K562 (cell line): Measurements from ENCODE around the gene MSX1. TPM values are rescaled to one million over a fixed set of nuclear protein-coding genes. Genes with fewer than 3 reads are reported as not detected.
"Not testable (repeated sequence)": the region's sequence is repeated elsewhere in the genome, so short reads cannot be mapped to it uniquely, and the experiment has no call there.

Experiments
- ATAC-seq: fragments of 200-7000 bp; cut with Tn5 transposase; 3 replicates; pipeline ENCODE4 v1.9.1; 2020; ENCODE audit warnings: moderate library complexity
- BruUV-seq: library from RNA; stranded (reverse); fragments of 400-500 nt; replicated peaks from 2 replicates; lab custom pipeline; 2021; lab: Mats Ljungman, UMichigan
- CTCF ChIA-PET: fragments of 300-600 bp; formaldehyde crosslinking; extraction: SDS; loops from one replicate; lab custom pipeline; 2021; ENCODE audit warnings: low intra/inter-chr PET ratio; lab: Yijun Ruan, JAX
- POLR2A ChIA-PET: fragments of 300-600, 350-650 bp; sonication (Branson Sonifier 250); formaldehyde crosslinking; extraction: SDS; loops from one replicate; lab custom pipeline; 2021; ENCODE audit warnings: antibody characterized with exemption, inconsistent platforms; lab: Yijun Ruan, JAX
- DNase-seq, 4 experiments: peaks; one replicate each; pipeline versions ENCODE4 v3.0.0 to v3.0.0-alpha.2; 2011 to 2018; ENCODE audit warnings: low spot score in 3 of 4, mixed read lengths in 3 of 4; ENCODE audit errors: extremely low read depth in 1 of 4
- FAIRE-seq: peaks from 2 replicates; lab custom pipeline; 2011; peaks lifted over from hg19 to GRCh38; lab: Jason Lieb, UNC
- H2AFZ ChIP-seq: 2 replicates; pipeline ENCODE4 v1.6.0; 2011; ENCODE audit warnings: low read depth, low read length, control low read depth, inconsistent platforms
- H3K27ac ChIP-seq: fragments of 200-600 bp; 3 replicates; pipeline ENCODE4 v1.8.0; 2011; ENCODE audit warnings: low read depth, mild to moderate bottlenecking, control low read depth, inconsistent platforms, low read length, moderate library complexity, mixed read lengths; ENCODE audit errors: extremely low read depth
- H3K27me3 ChIP-seq, 2 experiments: fragments of 300-600 bp in 1 of 2; 2 replicates in 1 of 2; 3 replicates in 1 of 2; pipeline versions ENCODE4 v1.6.0 to v1.8.0; 2011; ENCODE audit warnings: inconsistent platforms in 2 of 2, low read length in 2 of 2, mild to moderate bottlenecking in 1 of 2, mixed read lengths in 1 of 2, moderate library complexity in 1 of 2; ENCODE audit not compliant: control insufficient read depth in 2 of 2, insufficient read depth in 2 of 2
- H3K36me3 ChIP-seq: fragments of 300-600 bp; 3 replicates; pipeline ENCODE4 v1.8.0; 2011; ENCODE audit warnings: mild to moderate bottlenecking, low read length, inconsistent platforms; ENCODE audit not compliant: control insufficient read depth, insufficient read depth
- H3K4me1 ChIP-seq, 2 experiments: fragments of 200-600 bp in 1 of 2; replicated peaks in 1 of 2; 2 replicates in 1 of 2; 3 replicates in 1 of 2; pipeline versions ENCODE4 v1.5.1 to v1.8.0; 2011; ENCODE audit warnings: inconsistent platforms in 2 of 2, low read length in 2 of 2, mild to moderate bottlenecking in 1 of 2, mixed read lengths in 1 of 2, moderate library complexity in 1 of 2; ENCODE audit not compliant: control insufficient read depth in 2 of 2, insufficient read depth in 2 of 2
- H3K4me2 ChIP-seq: 2 replicates; pipeline ENCODE4 v1.6.1; 2011; ENCODE audit warnings: low read length, control low read depth, inconsistent platforms, mixed read lengths; ENCODE audit not compliant: insufficient read depth
- H3K4me3 ChIP-seq: fragments of 200-600 bp; sonication (generic), shearing (Covaris generic); 2 replicates; pipeline ENCODE4 v1.5.1; 2016; ENCODE audit warnings: control low read depth, inconsistent platforms
- H3K79me2 ChIP-seq: fragments of 200-600 bp; 3 replicates; pipeline ENCODE4 v1.8.0; 2011; ENCODE audit warnings: low read length, inconsistent platforms; ENCODE audit not compliant: control insufficient read depth, insufficient read depth
- H3K9ac ChIP-seq, 2 experiments: 2 replicates each; pipeline versions ENCODE4 v1.6.0 to v1.6.1; 2011; ENCODE audit warnings: low read depth in 2 of 2, low read length in 2 of 2, control low read depth in 1 of 2, inconsistent platforms in 1 of 2, mild to moderate bottlenecking in 1 of 2, mixed read lengths in 1 of 2; ENCODE audit not compliant: insufficient read depth in 1 of 2
- H3K9me1 ChIP-seq: one replicate; pipeline ENCODE4 v1.6.0; 2011; ENCODE audit warnings: inconsistent platforms, mild to moderate bottlenecking, low read length, moderate library complexity; ENCODE audit not compliant: control insufficient read depth, insufficient read depth
- H3K9me3 ChIP-seq: replicated peaks from 2 replicates; pipeline ENCODE4 v1.5.1; 2011; ENCODE audit warnings: low read depth, low read length, inconsistent platforms; ENCODE audit not compliant: control insufficient read depth, insufficient read depth
- H4K20me1 ChIP-seq: replicated peaks from 2 replicates; pipeline ENCODE4 v1.6.1; 2011; ENCODE audit warnings: low read length, inconsistent platforms, mixed read lengths; ENCODE audit not compliant: control insufficient read depth, insufficient read depth
- ETS2 ChIP-seq: IDR thresholded peaks from 2 replicates; pipeline ENCODE4 v1.6.1; 2016; ENCODE audit warnings: borderline replicate concordance, missing genetic modification characterization, mild to moderate bottlenecking, moderate library complexity, missing compliant biosample characterization; ENCODE audit not compliant: poor library complexity, severe bottlenecking
- GABPA ChIP-seq: fragments of 200-800 bp; sonication (Bioruptor generic); conservative IDR thresholded peaks from 2 replicates; pipeline ENCODE4 v1.6.1; 2016; ENCODE audit warnings: low read depth, missing genetic modification characterization, missing compliant biosample characterization
- KLF13 ChIP-seq: fragments of 450-650 bp; IDR thresholded peaks from 2 replicates; pipeline ENCODE4 v1.6.1; 2016; ENCODE audit warnings: missing genetic modification characterization, low read depth, mild to moderate bottlenecking, missing compliant biosample characterization, moderate library complexity, borderline replicate concordance
- MCM2 ChIP-seq: fragments of 450-650 bp; IDR thresholded peaks from 2 replicates; pipeline ENCODE4 v1.6.1; 2017; ENCODE audit warnings: low read depth, mild to moderate bottlenecking
- NCOA4 ChIP-seq: fragments of 450-650 bp; IDR thresholded peaks from 2 replicates; pipeline ENCODE4 v1.6.1; 2018; ENCODE audit warnings: mild to moderate bottlenecking; ENCODE audit not compliant: partially characterized antibody
- POLR2AphosphoS2 ChIP-seq: IDR thresholded peaks from 2 replicates; pipeline ENCODE4 v1.6.1; 2012; ENCODE audit warnings: low read length, improper control_type of control experiment
- PRPF4 ChIP-seq: fragments of 200-400 bp; formaldehyde crosslinking; IDR thresholded peaks from one replicate; pipeline ENCODE4 v1.6.1; 2017; ENCODE audit warnings: low read length, low read depth, mild to moderate bottlenecking; ENCODE audit not compliant: insufficient read depth, poor library complexity, severe bottlenecking
- SNRNP70 ChIP-seq: fragments of 200-400 bp; formaldehyde crosslinking; optimal IDR thresholded peaks from 2 replicates; pipeline ENCODE3; 2017; ENCODE audit warnings: low read depth, low read length
- THRA ChIP-seq: fragments of 450-650 bp; IDR thresholded peaks from 2 replicates; pipeline ENCODE4 v1.6.1; 2017; ENCODE audit warnings: mild to moderate bottlenecking, moderate library complexity
- ZBED1 ChIP-seq: IDR thresholded peaks from 2 replicates; pipeline ENCODE4 v1.6.1; 2014
- ZNF212 ChIP-seq: fragments of 450-650 bp; formaldehyde crosslinking; IDR thresholded peaks from 2 replicates; pipeline ENCODE4 v1.4.0; 2020; ENCODE audit warnings: mild to moderate bottlenecking
- WGBS: fragments of 100-300 bp; shearing (Covaris generic); methylation state at CpG from one replicate; pipeline ENCODE4 v1.1.6; 2016; ENCODE audit warnings: low coverage, mixed read lengths; ENCODE audit not compliant: insufficient coverage; ENCODE audit errors: missing lambda C conversion rate; 5-methylcytosine and 5-hydroxymethylcytosine counted together
- in situ Hi-C: fragments of 300-500 bp; cut with MboI; formaldehyde crosslinking; loops from 4 replicates; pipeline ENCODE4 v1.15.0; 2018; ENCODE audit warnings: inconsistent platforms, mixed read lengths
- intact Hi-C: fragments of 100-400 bp; cut with micrococcal nuclease; formaldehyde crosslinking; loops from 2 replicates; pipeline ENCODE4 v1.14.2; 2022
- polyA plus RNA-seq, 8 experiments: library from polyadenylated mRNA; depleted of rRNA in 4 of 8; stranded (reverse) in 5 of 8; unstranded in 3 of 8; fragments of >200 nt; fragmentation: Nextera tagmentation in 2 of 8; fragmentation: Illumina TruSeq in 1 of 8; extraction: Ambion mirVana in 2 of 8; extraction: Trizol in 1 of 8; gene quantifications; 2 replicates each; pipeline versions ENCODE4 v1.2.1 to v1.2.3, GENCODE V29; 2011 to 2014; ENCODE audit warnings: inconsistent platforms in 1 of 8, missing spikeins in 1 of 8
- total RNA-seq, 7 experiments: library from RNA; depleted of rRNA in 6 of 7; stranded (reverse); fragments of >200 nt in 6 of 7; fragmentation: Illumina TruSeq in 2 of 7; extraction: Trizol in 2 of 7; gene quantifications; 2 replicates each; pipeline versions ENCODE4 v1.2.1 to v1.2.3, GENCODE V29; 2011 to 2021; ENCODE audit warnings: low replicate concordance in 1 of 7

MSX1 gene
- total and polyA plus RNA-seq, 9 of the 15 experiments (the other 6 are each of a cell fraction or from before 2014, with no cell fraction given), result 1.3 to 6.3 (median 2.3) TPM

GRCh38 chr4:4821577-4821976 is 37.9 kb upstream of the MSX1 start:
- H3K36me3 ChIP-seq, result no peaks in the 10 kb centered on the region
- no peaks in the 10 kb centered on the region for H3K4me1 ChIP-seq
- BruUV-seq, result no TSS peak
- no peak overlapping the region for H3K4me3 ChIP-seq
- H3K9me3 ChIP-seq, result no peaks in the 10 kb centered on the region
- no peak for ATAC-seq
- FAIRE-seq, result no peak
- no peak overlapping the region for H3K9ac ChIP-seq
- DNase-seq, result no peak
- ChIA-PET CTCF (no interaction called here), POLR2A (interaction anchor here (0.7 kb wide), 1 partner anchor 646 kb away, joined by 3 read pairs; no protein-coding TSS in a partner anchor)
- no peak overlapping the region for H2AFZ ChIP-seq
- H3K27ac ChIP-seq, result no peak overlapping the region
- TF ChIP-seq NCOA4 (no peak), THRA (no peak), ZNF212 (no peak), PRPF4 (no peak), SNRNP70 (no peak), MCM2 (no peak), POLR2AphosphoS2 (no peak), GABPA (tag) (no peak), KLF13 (tag) (no peak), ZBED1 (no peak), ETS2 (tag) (no peak)
- H3K79me2 ChIP-seq, result no peaks in the 10 kb centered on the region
- H4K20me1 ChIP-seq, result no peaks in the 10 kb centered on the region; the same call in 1 of the 2 replicates
- intact Hi-C loops (no loop called here), in situ Hi-C loops (no loop called here)
- H3K9me1 ChIP-seq, result no peaks in the 10 kb centered on the region
- H3K4me2 ChIP-seq, result no peak overlapping the region
- H3K27me3 ChIP-seq, result peaks cover 6 to 11% of the 10 kb centered on the region in 2 experiments; a peak in 4 of 5 replicates

- H2AFZ ChIP-seq, POLR2A ChIA-PET, H3K4me1 ChIP-seq, H4K20me1 ChIP-seq, H3K27ac ChIP-seq, ATAC-seq, H3K4me3 ChIP-seq, CTCF ChIA-PET, H3K9me3 ChIP-seq, H3K36me3 ChIP-seq, FAIRE-seq, intact Hi-C loops, in situ Hi-C loops, H3K9me1 ChIP-seq, BruUV-seq, H3K9ac ChIP-seq, H3K79me2 ChIP-seq, H3K4me2 ChIP-seq, DNase-seq: not testable (repeated sequence)
- WGBS, result 0% methylated on average over 6 of the region's 6 CpGs
- peaks cover 3 to 11% of the 10 kb centered on the region in 2 experiments; a peak in 4 of 5 replicates for H3K27me3 ChIP-seq
These were observed 37.2 kb upstream of the MSX1 start for GRCh38 chr4:4822286-4822685.
